ENCODE data around the gene NQO2.

The NQO2 gene

DNA sequence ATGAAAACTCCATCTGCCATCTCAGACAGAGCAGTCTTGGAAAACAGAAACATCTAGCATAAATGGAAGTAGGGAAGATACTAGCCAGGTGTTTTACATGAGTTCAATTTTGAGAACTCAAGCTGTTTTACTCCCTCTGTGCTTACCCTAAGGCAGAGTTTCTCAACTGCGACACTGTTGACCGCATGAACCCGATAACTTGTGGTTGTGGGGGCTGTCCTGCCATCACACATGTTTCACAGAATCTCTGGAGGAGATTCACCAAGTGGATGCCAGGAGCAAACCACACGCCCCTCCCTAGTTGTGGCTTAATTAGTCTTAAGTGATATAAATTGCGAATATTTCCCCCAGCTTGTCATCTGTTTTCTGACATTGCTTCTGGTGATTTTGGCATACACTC lies 26.0 kb upstream of the NQO2 start:
- in situ Hi-C loops (cut with MboI; ENCODE audit: low sequenced_read_pairs), result no loop called here

DNA sequence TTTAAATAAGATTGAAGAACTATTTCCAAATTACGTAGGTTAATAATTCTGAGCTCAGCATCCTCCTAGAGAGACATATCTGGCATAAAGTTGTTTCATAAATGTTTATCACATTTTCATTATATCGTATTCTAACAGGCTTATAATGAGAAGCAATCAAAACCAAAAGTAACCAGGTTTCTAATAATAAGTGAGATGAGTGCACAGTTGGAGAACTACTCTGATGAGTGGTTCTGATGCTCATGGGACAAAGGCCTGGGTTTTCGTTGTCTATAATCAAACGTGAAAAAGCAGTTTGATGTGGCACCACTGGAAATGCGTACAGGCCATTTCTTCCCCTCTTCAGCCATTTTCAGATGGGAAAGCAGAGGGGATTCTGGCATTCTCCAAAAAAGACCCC lies 23.6 kb upstream of the NQO2 start:
- H3K4me3 ChIP-seq, result no peak overlapping the region
- no peaks in the 10 kb centered on the region for H3K27me3 ChIP-seq (ENCODE audit: low read depth)
- in situ Hi-C loops (cut with MboI; ENCODE audit: low sequenced_read_pairs), result loop anchor here (25.0 kb wide), 1 partner anchor 1036 kb away; a partner anchor contains a TSS
- DNase-seq (ENCODE audit: low spot score in 2 of 2), result no peak
- no peaks in the 10 kb centered on the region for H3K9me3 ChIP-seq
- no peaks in the 10 kb centered on the region for H3K36me3 ChIP-seq (replicated peaks)
- peaks cover 4% of the 10 kb centered on the region for H3K4me1 ChIP-seq

More for the DNA sequence above, 26.0 kb upstream of the NQO2 start:
- Histone ChIP-seq H3K4me3 (no peak overlapping the region), H3K9me3 (no peaks in the 10 kb centered on the region), H3K4me1 (peaks cover 9% of the 10 kb centered on the region), H3K36me3 (replicated peaks) (no peaks in the 10 kb centered on the region), H3K27me3 (ENCODE audit: low read depth) (no peaks in the 10 kb centered on the region)
- DNase-seq (ENCODE audit: low spot score in 2 of 2), result no peak

DNA sequence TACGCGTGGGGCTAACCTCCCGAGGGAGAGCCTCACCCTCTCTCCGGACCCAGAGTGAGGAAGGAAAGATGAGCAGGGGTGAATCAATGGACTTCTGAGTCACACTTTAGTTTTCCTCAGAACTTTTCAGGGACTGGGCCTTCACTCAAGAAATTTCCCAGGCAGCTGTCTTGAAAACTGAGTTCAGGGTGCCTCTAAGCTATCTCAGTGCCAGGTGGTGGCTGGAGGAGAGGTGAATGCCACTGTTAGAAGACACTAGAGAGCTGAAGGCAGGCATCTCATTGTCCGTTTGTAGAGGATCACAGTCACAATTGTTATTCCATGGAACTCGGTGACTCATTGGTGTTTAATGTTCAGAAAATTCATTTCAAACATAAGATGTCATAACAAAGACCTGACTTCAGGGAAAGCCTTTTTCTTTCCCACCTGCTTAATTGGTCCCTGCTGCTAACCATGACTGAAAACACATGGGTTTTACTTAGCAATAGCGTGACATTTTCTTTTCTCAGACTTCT lies 23.1 kb upstream of the NQO2 start:
- Histone ChIP-seq H3K36me3 (replicated peaks) (no peaks in the 10 kb centered on the region), H3K4me1 (peaks cover 4% of the 10 kb centered on the region), H3K27me3 (ENCODE audit: low read depth) (no peaks in the 10 kb centered on the region), H3K4me3 (no peak overlapping the region), H3K9me3 (no peaks in the 10 kb centered on the region)
- in situ Hi-C loops (cut with MboI; ENCODE audit: low sequenced_read_pairs), result loop anchor here (25.0 kb wide), 1 partner anchor 1036 kb away; a partner anchor contains a TSS
- DNase-seq (ENCODE audit: low spot score in 2 of 2), result no peak

DNA sequence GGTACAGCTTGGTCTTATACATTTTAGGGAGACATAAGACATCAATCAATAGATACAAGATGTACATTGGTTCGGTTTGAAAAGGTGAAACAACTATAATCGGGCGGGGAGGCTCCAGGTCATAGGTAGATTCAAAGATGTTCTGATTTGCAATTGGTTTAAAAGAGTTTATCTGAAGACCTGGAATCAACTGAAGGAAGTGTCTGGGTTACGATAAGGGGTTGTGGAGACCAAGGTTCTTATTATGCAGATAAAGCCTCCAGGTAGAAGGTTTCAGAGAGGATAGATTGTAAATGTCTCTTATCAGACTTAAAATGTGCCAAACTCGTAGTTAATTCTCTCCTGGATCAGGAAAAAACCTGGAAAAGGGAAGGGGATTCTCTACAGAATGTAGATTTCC lies 22.4 kb upstream of the NQO2 start:
- H3K27me3 ChIP-seq (ENCODE audit: low read depth), result no peaks in the 10 kb centered on the region
- in situ Hi-C loops (cut with MboI; ENCODE audit: low sequenced_read_pairs), result loop anchor here (25.0 kb wide), 1 partner anchor 1035 kb away; a partner anchor contains a TSS
- no peak for DNase-seq (ENCODE audit: low spot score in 2 of 2)

DNA sequence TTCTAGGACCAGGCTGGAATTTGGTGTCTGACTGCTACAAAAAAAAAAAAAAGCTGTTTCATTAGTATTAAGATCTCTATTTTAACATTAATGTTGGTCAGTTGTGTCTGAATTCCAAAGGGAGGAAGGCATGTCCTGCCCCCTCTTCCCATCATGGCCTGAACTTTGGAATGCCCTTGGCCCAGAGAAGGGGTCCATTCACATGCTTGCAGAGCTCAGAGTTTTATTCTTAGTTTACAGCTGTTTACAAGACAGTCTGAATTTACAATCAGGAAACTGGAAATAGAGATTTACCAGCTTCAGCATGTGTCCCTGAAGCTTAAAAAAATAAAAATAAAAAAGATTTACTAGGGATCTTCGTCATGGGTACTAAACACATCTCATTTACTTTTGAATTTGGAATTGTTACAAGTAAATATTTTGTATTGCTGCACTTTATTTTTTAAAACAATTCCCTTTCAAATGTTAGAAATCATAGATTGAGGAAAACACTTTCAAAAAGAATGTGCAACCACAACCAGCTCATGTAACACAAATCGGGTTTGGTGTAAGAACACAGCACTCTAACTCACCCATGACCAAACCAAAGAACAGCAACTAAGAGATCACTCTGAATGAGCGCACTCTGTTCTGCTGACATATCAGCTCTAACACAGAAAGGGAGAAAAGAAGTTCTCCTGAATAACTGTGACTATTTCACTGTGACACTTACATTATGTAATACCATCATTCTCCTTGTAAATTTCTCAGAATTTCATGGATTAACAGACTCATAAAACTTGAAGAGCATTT lies 21.7 kb upstream of the NQO2 start:
- Histone ChIP-seq H3K36me3 (replicated peaks) (no peaks in the 10 kb centered on the region), H3K27me3 (ENCODE audit: low read depth) (no peaks in the 10 kb centered on the region), H3K4me3 (no peak overlapping the region), H3K4me1 (no peaks in the 10 kb centered on the region), H3K9me3 (no peaks in the 10 kb centered on the region)
- DNase-seq (ENCODE audit: low spot score in 2 of 2), result no peak
- in situ Hi-C loops (cut with MboI; ENCODE audit: low sequenced_read_pairs), result loop anchor here (25.0 kb wide), 1 partner anchor 1034 kb away; a partner anchor contains a TSS

More for the DNA sequence above, 22.4 kb upstream of the NQO2 start:
- Histone ChIP-seq H3K4me3 (no peak overlapping the region), H3K4me1 (peaks cover 2% of the 10 kb centered on the region), H3K36me3 (replicated peaks) (no peaks in the 10 kb centered on the region), H3K9me3 (no peaks in the 10 kb centered on the region)

DNA sequence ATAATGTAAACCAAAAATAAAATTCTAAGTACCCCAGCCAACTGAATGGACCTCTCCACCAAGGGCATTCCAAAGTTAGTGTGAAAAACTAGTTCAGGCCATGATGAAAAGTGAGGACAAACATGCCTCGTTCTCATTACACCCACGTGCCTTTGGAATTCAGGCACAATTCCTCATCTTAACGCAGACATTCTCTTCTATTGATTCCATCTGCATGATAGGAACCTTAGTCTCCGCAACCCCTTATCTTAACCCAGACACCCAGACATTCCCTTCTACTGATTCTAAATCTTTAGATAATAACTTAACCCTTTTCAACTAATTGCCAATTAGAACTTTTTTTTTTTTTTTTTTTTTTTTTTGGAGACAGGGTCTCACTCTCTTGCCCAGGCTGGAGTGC lies 20.8 kb upstream of the NQO2 start:
- no peaks in the 10 kb centered on the region for H3K9me3 ChIP-seq
- DNase-seq (ENCODE audit: low spot score in 2 of 2), result no peak
- in situ Hi-C loops (cut with MboI; ENCODE audit: low sequenced_read_pairs), result loop anchor here (25.0 kb wide), 1 partner anchor 1033 kb away; a partner anchor contains a TSS
- H3K4me1 ChIP-seq, result no peaks in the 10 kb centered on the region
- no peaks in the 10 kb centered on the region for H3K36me3 ChIP-seq (replicated peaks)
- no peak overlapping the region for H3K4me3 ChIP-seq
- H3K27me3 ChIP-seq (ENCODE audit: low read depth), result no peaks in the 10 kb centered on the region

DNA sequence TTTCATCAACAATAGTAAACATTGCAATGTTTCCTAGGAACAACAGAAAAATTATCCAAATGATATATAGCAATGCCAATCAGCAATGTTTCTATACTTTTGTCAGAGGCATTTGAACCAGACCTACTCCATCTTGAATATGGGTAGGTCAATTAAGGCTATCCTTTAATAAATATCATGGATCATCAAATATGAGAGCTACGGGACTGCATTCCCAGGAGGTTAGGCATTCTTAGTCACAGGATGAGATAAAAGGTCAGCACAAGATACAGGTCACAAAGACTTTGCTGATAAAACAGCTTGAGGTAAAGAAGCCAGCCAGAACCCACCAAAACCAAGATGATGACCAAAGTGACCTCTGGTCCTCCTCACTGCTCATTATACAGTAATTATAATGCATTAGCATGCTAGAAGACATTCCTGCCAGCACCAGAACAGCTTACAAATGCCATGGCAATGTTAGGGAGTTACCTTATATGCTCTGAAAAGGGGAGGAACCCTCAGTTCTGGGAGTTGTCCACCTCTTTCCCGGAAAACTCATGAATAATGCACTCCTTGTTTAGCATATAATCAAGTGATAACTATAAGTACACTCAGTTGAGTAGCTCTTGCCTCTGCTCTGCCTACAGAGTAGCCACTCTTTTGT lies 19.8 kb upstream of the NQO2 start:
- no peaks in the 10 kb centered on the region for H3K4me1 ChIP-seq
- in situ Hi-C loops (cut with MboI; ENCODE audit: low sequenced_read_pairs), result loop anchor here (25.0 kb wide), 1 partner anchor 1032 kb away; a partner anchor contains a TSS
- no peaks in the 10 kb centered on the region for H3K36me3 ChIP-seq (replicated peaks)
- no peaks in the 10 kb centered on the region for H3K27me3 ChIP-seq (ENCODE audit: low read depth)
- no peak for DNase-seq (ENCODE audit: low spot score in 2 of 2)
- H3K9me3 ChIP-seq, result no peaks in the 10 kb centered on the region
- no peak overlapping the region for H3K4me3 ChIP-seq

DNA sequence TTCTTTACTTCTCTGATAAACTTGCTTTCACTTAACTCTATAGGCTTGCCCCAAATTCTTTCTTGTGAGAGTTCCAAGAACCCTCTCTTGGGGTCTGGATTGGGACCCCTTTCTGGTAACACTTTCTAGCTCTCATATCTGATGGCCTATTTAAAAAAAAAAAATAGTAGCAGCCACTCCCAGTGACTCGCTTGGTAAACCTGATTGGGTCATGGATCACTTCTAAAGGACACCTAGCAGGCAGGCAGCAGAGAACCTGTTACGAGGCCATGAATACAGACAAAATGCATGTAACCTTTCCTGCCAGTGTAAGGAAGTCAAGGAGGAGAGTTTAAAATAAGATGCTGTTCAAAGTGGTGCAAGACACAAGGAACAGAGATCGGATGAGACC lies 19.2 kb upstream of the NQO2 start:
- no peaks in the 10 kb centered on the region for H3K4me1 ChIP-seq
- no peak overlapping the region for H3K4me3 ChIP-seq
- in situ Hi-C loops (cut with MboI; ENCODE audit: low sequenced_read_pairs), result loop anchor here (25.0 kb wide), 1 partner anchor 1032 kb away; a partner anchor contains a TSS
- no peaks in the 10 kb centered on the region for H3K36me3 ChIP-seq (replicated peaks)
- H3K27me3 ChIP-seq (ENCODE audit: low read depth), result no peaks in the 10 kb centered on the region
- H3K9me3 ChIP-seq, result no peaks in the 10 kb centered on the region
- no peak for DNase-seq (ENCODE audit: low spot score in 2 of 2)

DNA sequence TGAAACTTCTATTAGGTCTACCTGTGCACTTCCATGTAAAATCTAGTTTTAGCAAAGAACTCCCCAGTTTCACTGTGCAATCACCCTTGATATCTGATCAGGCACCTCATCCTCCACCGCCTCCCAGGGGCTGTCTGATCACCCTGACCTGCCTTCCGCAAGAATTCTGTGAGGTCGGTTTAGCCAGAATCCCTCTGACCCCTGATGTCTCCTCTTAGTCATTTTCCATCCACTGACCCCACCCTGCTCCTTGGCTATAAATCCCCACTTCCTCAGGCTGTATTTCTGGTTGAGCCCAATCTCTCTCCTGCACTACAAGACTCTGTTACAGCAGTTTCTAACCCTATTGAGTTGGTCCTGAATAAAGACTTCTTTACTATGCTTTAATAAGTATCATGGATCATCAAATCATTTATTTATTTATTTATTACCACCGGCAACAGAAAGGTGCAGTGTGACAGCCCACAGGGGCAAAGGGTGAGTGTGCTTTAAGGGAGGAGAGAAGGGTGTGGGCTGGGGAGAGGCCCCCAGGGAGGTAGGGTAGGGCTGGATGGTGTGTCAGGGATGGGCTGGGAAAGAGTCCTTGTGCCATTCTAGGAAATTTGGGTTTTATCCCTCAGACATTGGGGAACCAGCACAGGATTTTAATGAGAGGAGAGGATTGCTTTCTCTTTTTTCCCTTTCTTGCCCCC lies 17.1 kb upstream of the NQO2 start:
- no peaks in the 10 kb centered on the region for H3K4me1 ChIP-seq
- no peaks in the 10 kb centered on the region for H3K27me3 ChIP-seq (ENCODE audit: low read depth)
- H3K36me3 ChIP-seq (replicated peaks), result no peaks in the 10 kb centered on the region
- in situ Hi-C loops (cut with MboI; ENCODE audit: low sequenced_read_pairs), result loop anchor here (25.0 kb wide), 1 partner anchor 1030 kb away; a partner anchor contains a TSS
- DNase-seq (ENCODE audit: low spot score in 2 of 2), result no peak
- H3K9me3 ChIP-seq, result no peaks in the 10 kb centered on the region
- H3K4me3 ChIP-seq, result no peak overlapping the region

DNA sequence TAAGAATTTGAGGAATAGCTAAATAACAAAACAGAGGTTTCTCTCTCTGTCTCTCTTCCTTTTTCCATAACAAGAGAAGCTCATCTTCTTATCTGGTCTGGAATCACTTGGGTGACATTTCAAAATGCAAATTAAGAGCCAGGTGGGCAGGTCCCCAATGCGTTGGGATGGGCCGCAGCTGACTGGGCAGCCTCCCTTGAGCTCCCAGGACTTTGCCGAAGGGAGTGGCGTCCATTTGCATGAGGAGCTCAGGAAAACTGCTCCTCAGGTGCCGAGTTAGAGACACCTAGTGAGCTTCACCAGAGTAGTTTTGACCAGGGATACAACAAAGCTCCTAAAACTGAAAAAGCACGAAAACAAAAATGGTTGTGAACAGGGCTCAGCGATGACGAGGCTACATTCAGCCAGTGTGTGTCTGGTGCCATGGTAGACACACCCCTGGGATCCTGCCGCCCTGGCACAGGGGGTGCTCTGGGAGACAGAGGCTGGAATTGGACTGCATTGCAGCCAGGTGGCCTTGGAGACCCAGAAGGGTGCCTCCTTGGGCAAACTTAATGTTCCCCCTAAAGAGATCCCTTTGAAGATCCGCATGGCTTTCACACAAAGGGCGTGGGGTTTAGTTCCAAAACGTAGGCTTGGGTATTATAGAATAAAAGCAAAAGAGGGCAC lies 14.8 kb upstream of the NQO2 start:
- H3K36me3 ChIP-seq (replicated peaks), result no peaks in the 10 kb centered on the region
- H3K4me3 ChIP-seq, result no peak overlapping the region
- peaks cover 7% of the 10 kb centered on the region for H3K4me1 ChIP-seq
- in situ Hi-C loops (cut with MboI; ENCODE audit: low sequenced_read_pairs), result loop anchor here (25.0 kb wide), 1 partner anchor 1027 kb away; a partner anchor contains a TSS
- no peaks in the 10 kb centered on the region for H3K27me3 ChIP-seq (ENCODE audit: low read depth)
- no peak for DNase-seq (ENCODE audit: low spot score in 2 of 2)
- no peaks in the 10 kb centered on the region for H3K9me3 ChIP-seq

DNA sequence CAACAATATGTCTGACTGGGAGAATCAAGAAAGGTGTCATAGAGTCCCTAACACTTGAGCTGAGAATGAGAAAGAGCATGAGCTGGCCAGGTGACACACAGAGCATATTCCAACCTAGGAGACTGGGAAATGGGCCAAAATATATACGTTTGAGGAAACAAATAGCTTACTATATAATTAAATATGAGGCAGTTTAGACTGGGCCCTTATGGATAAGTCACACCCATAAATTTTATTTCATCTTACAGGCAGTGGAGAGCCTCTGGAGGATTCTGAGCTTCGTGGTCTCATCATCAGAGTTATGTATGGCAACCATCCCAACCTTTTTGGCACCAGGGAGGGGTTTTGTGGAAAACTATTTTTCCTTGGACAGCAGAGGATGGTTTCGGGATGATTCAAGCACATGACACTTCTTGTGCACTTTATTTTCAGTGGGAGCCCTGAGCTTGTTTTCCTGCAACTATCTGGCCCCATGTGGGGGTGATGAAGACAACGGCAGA lies 12.9 kb upstream of the NQO2 start:
- DNase-seq (ENCODE audit: low spot score in 2 of 2), result no peak
- H3K27me3 ChIP-seq (ENCODE audit: low read depth), result no peaks in the 10 kb centered on the region
- in situ Hi-C loops (cut with MboI; ENCODE audit: low sequenced_read_pairs), result loop anchor here (25.0 kb wide), 1 partner anchor 1026 kb away; a partner anchor contains a TSS
- H3K4me1 ChIP-seq, result peaks cover 21% of the 10 kb centered on the region
- no peak overlapping the region for H3K4me3 ChIP-seq
- no peaks in the 10 kb centered on the region for H3K9me3 ChIP-seq
- no peaks in the 10 kb centered on the region for H3K36me3 ChIP-seq (replicated peaks)

DNA sequence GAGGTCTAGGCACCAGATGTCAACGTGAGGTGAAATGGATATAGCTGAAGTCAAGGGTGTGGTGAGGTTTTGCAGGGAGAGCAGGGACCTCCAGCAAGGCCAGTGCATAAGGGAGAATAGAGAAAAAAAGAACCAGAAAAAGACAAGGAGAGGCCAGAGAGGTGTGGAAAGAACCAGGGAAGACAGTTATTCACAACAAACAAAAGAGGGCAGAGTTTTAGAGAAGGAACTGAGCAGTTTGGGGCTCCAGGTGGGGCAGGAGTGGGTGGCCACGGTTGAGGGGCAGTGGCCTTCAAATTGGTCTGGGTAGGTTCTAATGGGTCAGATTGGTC lies 11.6 kb upstream of the NQO2 start:
- in situ Hi-C loops (cut with MboI; ENCODE audit: low sequenced_read_pairs), result loop anchor here (25.0 kb wide), 1 partner anchor 1024 kb away; a partner anchor contains a TSS
- Histone ChIP-seq H3K27me3 (ENCODE audit: low read depth) (no peaks in the 10 kb centered on the region), H3K9me3 (no peaks in the 10 kb centered on the region), H3K36me3 (replicated peaks) (no peaks in the 10 kb centered on the region), H3K4me3 (peak overlapping the region; percentile 56), H3K4me1 (peaks cover 21% of the 10 kb centered on the region)
- no peak for DNase-seq (ENCODE audit: low spot score in 2 of 2)
